Activated CD4-positive, alpha-beta T cell treated with anti-CD3 and anti-CD28 coated beads, Interleukin-2, amount 10 ng/mL, durations not matched to agents 24 days and 14 days (primary cell): Measurements from ENCODE around the gene RERE. TPM values are rescaled to one million over a fixed set of nuclear protein-coding genes. Genes with fewer than 3 reads are reported as not detected.

Experiments used
- DNase-seq: peaks from one replicate; pipeline ENCODE4 v3.0.0; 2022
- H3K27ac Mint-ChIP-seq: one replicate; pipeline ENCODE4 v1.8.0; 2022; ENCODE audit warnings: mild to moderate bottlenecking, mixed read lengths
- H3K27me3 Mint-ChIP-seq: one replicate; pipeline ENCODE4 v1.8.0; 2022; ENCODE audit warnings: mixed read lengths
- H3K36me3 Mint-ChIP-seq: one replicate; pipeline ENCODE4 v1.8.0; 2022; ENCODE audit warnings: low read depth, mild to moderate bottlenecking, mixed read lengths
- H3K4me1 Mint-ChIP-seq: one replicate; pipeline ENCODE4 v1.8.0; 2021; ENCODE audit warnings: mixed read lengths
- H3K4me3 Mint-ChIP-seq: one replicate; pipeline ENCODE4 v1.8.0; 2022; ENCODE audit warnings: mild to moderate bottlenecking, moderate library complexity, mixed read lengths
- H3K9me3 Mint-ChIP-seq: one replicate; pipeline ENCODE4 v1.8.0; 2021; ENCODE audit warnings: mixed read lengths
- intact Hi-C: fragments of 100-400 bp; cut with micrococcal nuclease; formaldehyde crosslinking; loops from one replicate; pipeline ENCODE4 v1.15.1; 2023
- total RNA-seq: library from RNA; stranded (reverse); gene quantifications from 2 replicates; pipeline ENCODE4 v1.2.3, GENCODE V29; 2022

Gene RERE
- total RNA-seq, 1 donor from 2014 or later, result 85.6 TPM

DNA sequence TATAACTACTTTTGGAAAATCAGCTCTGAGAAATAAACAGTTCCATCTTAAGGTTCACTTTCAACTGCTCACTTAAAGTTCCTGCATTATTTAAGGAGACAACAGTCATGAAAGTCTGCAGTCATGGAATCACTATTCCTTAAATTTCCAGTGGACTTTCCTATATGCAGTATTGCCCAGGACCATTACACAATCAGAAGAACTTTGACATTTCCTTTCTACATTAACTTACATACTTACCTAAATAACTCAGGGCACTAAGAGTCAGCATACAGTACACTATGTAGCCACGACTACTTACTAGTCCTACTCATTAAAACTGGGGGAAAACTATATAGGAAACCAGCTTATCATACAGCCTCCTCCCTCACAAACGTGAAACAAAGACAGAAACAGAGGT lies 279.4 kb downstream of the RERE start:
- Mint-ChIP-seq H3K27ac (no peak overlapping the region), H3K4me1 (peaks cover 53% of the 10 kb centered on the region), H3K27me3 (no peaks in the 10 kb centered on the region), H3K9me3 (no peaks in the 10 kb centered on the region), H3K36me3 (peaks cover 32% of the 10 kb centered on the region), H3K4me3 (no peak overlapping the region)
- intact Hi-C loops, result no loop called here
- DNase-seq, result no peak

GRCh38 chr1:8536515-8536914 lies 280.9 kb downstream of the RERE start:
- Mint-ChIP-seq H3K27ac (no peak overlapping the region), H3K27me3 (no peaks in the 10 kb centered on the region), H3K4me1 (peaks cover 58% of the 10 kb centered on the region), H3K36me3 (peaks cover 33% of the 10 kb centered on the region), H3K9me3 (no peaks in the 10 kb centered on the region), H3K4me3 (no peak overlapping the region)
- intact Hi-C loops, result no loop called here
- no peak for DNase-seq

DNA sequence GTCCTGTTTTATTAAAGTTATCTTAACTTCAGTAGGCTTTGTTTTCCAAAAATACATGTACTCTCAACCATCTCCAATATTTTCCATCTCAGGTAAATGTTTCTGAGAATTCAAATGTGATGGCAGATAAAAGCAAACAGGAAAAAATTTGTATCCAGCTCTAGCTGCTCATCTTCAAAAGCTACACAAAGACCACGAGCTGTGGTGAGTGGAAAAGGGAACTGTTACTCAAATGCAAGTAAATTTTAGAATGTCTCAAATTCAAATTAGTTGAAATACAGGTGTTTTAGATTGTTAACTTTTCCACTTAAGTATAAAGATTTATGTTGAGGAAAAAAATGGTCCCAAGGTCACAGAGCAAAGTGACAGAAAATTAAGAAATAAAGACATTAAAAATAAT lies 283.5 kb downstream of the RERE start:
- H3K27me3 Mint-ChIP-seq, result no peaks in the 10 kb centered on the region
- no peaks in the 10 kb centered on the region for H3K9me3 Mint-ChIP-seq
- no peak for DNase-seq
- intact Hi-C loops, result no loop called here
- H3K27ac Mint-ChIP-seq, result peak overlapping the region; percentile 82
- H3K4me1 Mint-ChIP-seq, result peaks cover 40% of the 10 kb centered on the region
- peak overlapping the region; percentile 68 for H3K4me3 Mint-ChIP-seq
- H3K36me3 Mint-ChIP-seq, result peaks cover 13% of the 10 kb centered on the region

- Mint-ChIP-seq H3K9me3 (no peaks in the 10 kb centered on the region), H3K27me3 (no peaks in the 10 kb centered on the region), H3K4me3 (peak overlapping the region; percentile 68), H3K27ac (peak overlapping the region; percentile 82), H3K36me3 (peaks cover 13% of the 10 kb centered on the region), H3K4me1 (peaks cover 34% of the 10 kb centered on the region)
- intact Hi-C loops, result no loop called here
- DNase-seq, result peak; percentile 67
Measured at GRCh38 chr1:8533124-8533523, 284.3 kb downstream of the RERE start.

- intact Hi-C loops, result loop anchor here (5.0 kb wide), 1 partner anchor 38 kb away; no protein-coding TSS in a partner anchor
- no peak overlapping the region for H3K4me3 Mint-ChIP-seq
- peaks cover 35% of the 10 kb centered on the region for H3K4me1 Mint-ChIP-seq
- H3K27me3 Mint-ChIP-seq, result no peaks in the 10 kb centered on the region
- H3K9me3 Mint-ChIP-seq, result no peaks in the 10 kb centered on the region
- DNase-seq, result peak; percentile 11
- no peak overlapping the region for H3K27ac Mint-ChIP-seq
- H3K36me3 Mint-ChIP-seq, result peaks cover 8% of the 10 kb centered on the region
Measured at GRCh38 chr1:8529901-8530300, 287.5 kb downstream of the RERE start.

DNA sequence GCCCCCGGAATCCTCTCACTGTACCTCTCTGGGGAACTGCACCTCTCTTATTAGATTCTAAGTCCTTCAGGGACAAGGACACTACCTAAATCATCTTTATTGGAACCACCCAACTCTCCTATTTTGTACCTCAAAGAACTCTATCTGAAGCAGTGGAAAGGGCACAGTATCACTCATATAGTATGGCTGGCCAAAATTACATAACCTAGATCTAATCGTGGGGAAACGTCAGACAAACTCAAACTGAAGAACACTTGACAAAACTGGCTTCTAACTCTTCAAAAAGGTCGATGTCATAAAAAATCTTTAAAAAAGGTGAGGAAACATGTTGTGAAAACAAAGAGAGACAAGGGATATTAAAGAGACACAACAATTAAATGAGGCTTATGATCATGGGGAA lies 289.5 kb downstream of the RERE start:
- intact Hi-C loops, result loop anchor here (5.0 kb wide), 1 partner anchor 36 kb away; no protein-coding TSS in a partner anchor
- H3K4me1 Mint-ChIP-seq, result peaks cover 34% of the 10 kb centered on the region
- no peak for DNase-seq
- peak overlapping the region; percentile 15 for H3K27ac Mint-ChIP-seq
- no peak overlapping the region for H3K4me3 Mint-ChIP-seq
- H3K9me3 Mint-ChIP-seq, result no peaks in the 10 kb centered on the region
- H3K36me3 Mint-ChIP-seq, result peaks cover 15% of the 10 kb centered on the region
- no peaks in the 10 kb centered on the region for H3K27me3 Mint-ChIP-seq

DNA sequence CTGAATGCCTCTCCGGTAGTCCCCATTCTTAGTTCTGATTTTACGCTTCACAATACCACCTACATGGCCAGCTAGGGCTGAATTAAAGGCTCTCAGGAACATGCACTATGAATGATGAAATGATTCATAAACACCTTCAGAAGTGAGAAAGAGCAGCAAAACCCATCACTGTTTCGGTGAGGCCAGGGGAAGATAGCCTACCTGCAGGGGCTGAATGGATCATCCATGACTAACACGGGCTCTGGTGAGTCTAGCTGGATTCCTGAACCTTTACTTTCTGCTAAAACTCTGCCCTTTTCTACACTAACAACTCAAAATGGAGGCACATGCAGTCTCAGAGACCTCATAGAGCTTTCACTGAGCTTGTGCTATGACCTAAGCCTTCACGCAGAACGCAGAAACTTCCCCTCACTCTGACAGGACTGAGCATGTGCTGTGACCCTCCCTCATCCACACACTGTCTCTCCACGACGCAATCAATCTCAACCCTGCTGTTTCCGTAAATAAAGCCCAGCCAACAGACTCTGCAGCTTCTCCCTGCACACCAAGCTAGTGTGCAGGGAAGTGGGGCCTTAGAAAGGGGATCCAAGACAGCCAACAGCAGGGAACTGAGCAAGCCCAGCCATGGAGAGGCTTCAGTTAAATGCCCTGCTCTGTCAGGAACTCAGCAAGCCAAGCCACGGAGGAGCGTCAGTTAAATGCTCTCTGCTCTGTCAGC lies 291.7 kb downstream of the RERE start:
- no peaks in the 10 kb centered on the region for H3K27me3 Mint-ChIP-seq
- DNase-seq, result peak; percentile 92
- no peaks in the 10 kb centered on the region for H3K9me3 Mint-ChIP-seq
- H3K4me1 Mint-ChIP-seq, result peaks cover 38% of the 10 kb centered on the region
- intact Hi-C loops, result loop anchor here (1.0 to 5.0 kb wide), 8 partner anchors 15 to 176 kb away; no protein-coding TSS in a partner anchor
- no peak overlapping the region for H3K4me3 Mint-ChIP-seq
- H3K36me3 Mint-ChIP-seq, result peaks cover 24% of the 10 kb centered on the region
- H3K27ac Mint-ChIP-seq, result no peak overlapping the region

DNA sequence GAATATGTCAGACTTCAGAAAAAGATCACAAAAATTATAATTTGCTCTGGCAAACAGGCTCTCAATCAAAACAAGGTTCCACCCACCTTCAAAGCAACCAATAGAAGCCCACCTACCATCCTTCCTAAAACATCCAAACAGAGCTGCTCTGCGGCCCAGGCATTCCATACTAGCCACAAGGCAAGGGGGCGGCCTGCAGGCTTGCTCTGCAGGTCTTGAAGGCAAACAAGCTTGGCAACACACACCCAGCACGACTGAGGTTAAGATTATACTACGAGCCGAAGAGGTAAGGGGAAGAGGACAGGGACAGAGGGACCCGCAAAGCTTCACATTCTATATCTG lies 292.3 kb downstream of the RERE start:
- Mint-ChIP-seq H3K36me3 (peaks cover 28% of the 10 kb centered on the region), H3K4me3 (no peak overlapping the region), H3K9me3 (no peaks in the 10 kb centered on the region), H3K4me1 (peaks cover 41% of the 10 kb centered on the region), H3K27me3 (no peaks in the 10 kb centered on the region), H3K27ac (no peak overlapping the region)
- intact Hi-C loops, result loop anchor here (1.0 to 5.0 kb wide), 8 partner anchors 15 to 176 kb away; no protein-coding TSS in a partner anchor
- peak; percentile 79 for DNase-seq

- Mint-ChIP-seq H3K4me1 (peaks cover 43% of the 10 kb centered on the region), H3K4me3 (no peak overlapping the region), H3K27ac (no peak overlapping the region), H3K9me3 (no peaks in the 10 kb centered on the region), H3K36me3 (peaks cover 30% of the 10 kb centered on the region), H3K27me3 (no peaks in the 10 kb centered on the region)
- intact Hi-C loops, result loop anchor here (1.0 to 5.0 kb wide), 8 partner anchors 14 to 177 kb away; no protein-coding TSS in a partner anchor
- DNase-seq, result no peak
Measured at GRCh38 chr1:8524627-8525157, 292.7 kb downstream of the RERE start.

- Mint-ChIP-seq H3K9me3 (no peaks in the 10 kb centered on the region), H3K4me3 (no peak overlapping the region), H3K27ac (no peak overlapping the region), H3K4me1 (peaks cover 45% of the 10 kb centered on the region), H3K27me3 (no peaks in the 10 kb centered on the region), H3K36me3 (peaks cover 30% of the 10 kb centered on the region)
- peak; percentile 75 for DNase-seq
- intact Hi-C loops, result no loop called here
Measured at GRCh38 chr1:8523666-8524206, 293.7 kb downstream of the RERE start.

DNA sequence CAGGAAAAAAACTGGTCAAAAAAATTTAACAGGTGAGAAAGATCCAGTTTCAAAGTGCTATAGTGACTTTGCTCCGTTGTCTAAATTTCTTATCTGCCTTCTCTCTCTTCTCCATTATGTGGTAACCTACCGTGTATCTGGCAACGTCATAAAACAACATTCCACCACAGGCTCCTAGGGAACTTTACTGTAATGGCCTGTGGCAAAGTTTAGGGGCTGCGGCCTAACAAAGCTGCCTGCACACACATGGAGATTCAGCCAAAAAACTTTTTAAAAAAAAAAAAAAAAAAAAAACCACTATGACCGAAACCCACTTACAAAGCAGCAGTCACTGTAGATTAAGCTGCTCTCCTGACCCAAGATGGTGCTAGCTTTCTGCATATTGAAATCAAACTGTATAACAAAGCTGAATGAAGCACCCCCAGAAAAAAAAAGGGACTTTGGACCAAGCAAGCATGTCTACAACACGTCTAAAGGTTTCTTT lies 296.9 kb downstream of the RERE start:
- H3K4me3 Mint-ChIP-seq, result no peak overlapping the region
- no peak overlapping the region for H3K27ac Mint-ChIP-seq
- no peaks in the 10 kb centered on the region for H3K9me3 Mint-ChIP-seq
- H3K36me3 Mint-ChIP-seq, result peaks cover 31% of the 10 kb centered on the region
- H3K4me1 Mint-ChIP-seq, result peaks cover 51% of the 10 kb centered on the region
- intact Hi-C loops, result no loop called here
- DNase-seq, result no peak
- no peaks in the 10 kb centered on the region for H3K27me3 Mint-ChIP-seq

- H3K9me3 Mint-ChIP-seq, result no peaks in the 10 kb centered on the region
- H3K4me3 Mint-ChIP-seq, result no peak overlapping the region
- H3K4me1 Mint-ChIP-seq, result peaks cover 44% of the 10 kb centered on the region
- intact Hi-C loops, result no loop called here
- H3K36me3 Mint-ChIP-seq, result peaks cover 33% of the 10 kb centered on the region
- no peak overlapping the region for H3K27ac Mint-ChIP-seq
- H3K27me3 Mint-ChIP-seq, result no peaks in the 10 kb centered on the region
- DNase-seq, result no peak
Measured at GRCh38 chr1:8519167-8519566, 298.3 kb downstream of the RERE start.

GRCh38 chr1:8518490-8518801 lies 299.0 kb downstream of the RERE start:
- Mint-ChIP-seq H3K27me3 (no peaks in the 10 kb centered on the region), H3K9me3 (no peaks in the 10 kb centered on the region), H3K4me3 (no peak overlapping the region), H3K4me1 (peaks cover 42% of the 10 kb centered on the region), H3K27ac (no peak overlapping the region), H3K36me3 (peaks cover 31% of the 10 kb centered on the region)
- no peak for DNase-seq
- intact Hi-C loops, result no loop called here

- Mint-ChIP-seq H3K9me3 (no peaks in the 10 kb centered on the region), H3K27ac (peak overlapping the region; percentile 19), H3K36me3 (peaks cover 25% of the 10 kb centered on the region), H3K27me3 (no peaks in the 10 kb centered on the region), H3K4me3 (no peak overlapping the region), H3K4me1 (peaks cover 40% of the 10 kb centered on the region)
- peak; percentile 49 for DNase-seq
- intact Hi-C loops, result no loop called here
Measured at GRCh38 chr1:8517661-8518489, 299.6 kb downstream of the RERE start.
